ENCODE results near the gene HAUS3.
"Not testable (repeated sequence)": the region's sequence is repeated elsewhere in the genome, so short reads cannot be mapped to it uniquely, and the experiment has no call there.

Gene HAUS3

GRCh38 chr4:2220016-2220630 lies 21.8 kb downstream of the HAUS3 start:
- peak; percentile 11 for DNase-seq (ENCODE audit: low read depth, low spot score)

- no peak for DNase-seq (ENCODE audit: low read depth, low spot score)
These were observed 22.6 kb downstream of the HAUS3 start for GRCh38 chr4:2219233-2219760.

- DNase-seq (ENCODE audit: low read depth, low spot score), result no peak
These were observed 23.5 kb downstream of the HAUS3 start for GRCh38 chr4:2218436-2218835.

- no peak for DNase-seq (ENCODE audit: low read depth, low spot score)
These were observed 24.2 kb downstream of the HAUS3 start for GRCh38 chr4:2217726-2218125.

- no peak for DNase-seq (ENCODE audit: low read depth, low spot score)
These were observed 29.1 kb downstream of the HAUS3 start for GRCh38 chr4:2212831-2213230.

- not testable (repeated sequence) for DNase-seq (ENCODE audit: low read depth, low spot score)
These were observed 39.1 kb downstream of the HAUS3 start for GRCh38 chr4:2202789-2203188.

GRCh38 chr4:2194496-2194895 lies 47.4 kb downstream of the HAUS3 start:
- DNase-seq (ENCODE audit: low read depth, low spot score), result no peak

GRCh38 chr4:2193326-2193725 lies 48.6 kb downstream of the HAUS3 start:
- DNase-seq (ENCODE audit: low read depth, low spot score), result no peak

GRCh38 chr4:2186865-2187172 lies 55.1 kb downstream of the HAUS3 start:
- no peak for DNase-seq (ENCODE audit: low read depth, low spot score)

GRCh38 chr4:2186133-2186864 lies 55.6 kb downstream of the HAUS3 start:
- DNase-seq (ENCODE audit: low read depth, low spot score), result no peak

GRCh38 chr4:2183394-2183793 lies 58.5 kb downstream of the HAUS3 start:
- DNase-seq (ENCODE audit: low read depth, low spot score), result no peak

- DNase-seq (ENCODE audit: low read depth, low spot score), result no peak
These were observed 58.9 kb downstream of the HAUS3 start for GRCh38 chr4:2182994-2183393.

- DNase-seq (ENCODE audit: low read depth, low spot score), result no peak
These were observed 61.5 kb downstream of the HAUS3 start for GRCh38 chr4:2180410-2180809.

GRCh38 chr4:2179717-2180116 lies 62.2 kb downstream of the HAUS3 start:
- no peak for DNase-seq (ENCODE audit: low read depth, low spot score)

- DNase-seq (ENCODE audit: low read depth, low spot score), result no peak
These were observed 62.9 kb downstream of the HAUS3 start for GRCh38 chr4:2178986-2179385.

Data from brain pericyte (primary cell).